GM21526 (cell line): ENCODE measurements around the gene TRIAP1.
"Not testable (repeated sequence)": the region's sequence is repeated elsewhere in the genome, so short reads cannot be mapped to it uniquely, and the experiment has no call there.

Source experiments
- ATAC-seq: cut with Tn5 transposase; IDR thresholded peaks from one replicate; pipeline ENCODE4 v1.9.1; 2021; ENCODE audit warnings: moderate library complexity; ENCODE audit not compliant: unreplicated experiment, low FRiP score

TRIAP1 gene

GRCh38 chr12:120445911-120446843 lies at the start of gene TRIAP1, which contains the start of gene GATC:
TSS of gene TRIAP1 (minus strand) at chr12:120446384. CDS start at chr12:120446372, 12 bp downstream.
TSS of gene GATC (plus strand) at chr12:120446444. CDS start at chr12:120446481, 37 bp downstream.
- ATAC-seq, result peak; percentile 75

GRCh38 chr12:120495186-120495730 lies 49.1 kb upstream of the TRIAP1 start:
- ATAC-seq, result peak; percentile 6

GRCh38 chr12:120490833-120491512 lies 44.8 kb upstream of the TRIAP1 start:
- no peak for ATAC-seq

GRCh38 chr12:120490325-120490724 lies 44.1 kb upstream of the TRIAP1 start:
- ATAC-seq, result no peak

- no peak for ATAC-seq
Measured at GRCh38 chr12:120489018-120489417, 42.8 kb upstream of the TRIAP1 start.

GRCh38 chr12:120488057-120488640 lies 42.0 kb upstream of the TRIAP1 start:
- no peak for ATAC-seq

GRCh38 chr12:120487552-120487951 lies 41.4 kb upstream of the TRIAP1 start:
- not testable (repeated sequence) for ATAC-seq

- ATAC-seq, result no peak
Measured at GRCh38 chr12:120485961-120486881, 40.0 kb upstream of the TRIAP1 start.

GRCh38 chr12:120483621-120484020 lies 37.4 kb upstream of the TRIAP1 start:
- no peak for ATAC-seq

- ATAC-seq, result no peak
Measured at GRCh38 chr12:120481022-120481767, 35.0 kb upstream of the TRIAP1 start.

- ATAC-seq, result no peak
Measured at GRCh38 chr12:120480211-120480610, 34.0 kb upstream of the TRIAP1 start.

- no peak for ATAC-seq
Measured at GRCh38 chr12:120479458-120479857, 33.3 kb upstream of the TRIAP1 start.

- no peak for ATAC-seq
Measured at GRCh38 chr12:120475643-120476042, 29.5 kb upstream of the TRIAP1 start.

GRCh38 chr12:120474616-120474960 lies 28.4 kb upstream of the TRIAP1 start:
- no peak for ATAC-seq

- ATAC-seq, result no peak
Measured at GRCh38 chr12:120473807-120474615, 27.8 kb upstream of the TRIAP1 start.

GRCh38 chr12:120472521-120472920 lies 26.3 kb upstream of the TRIAP1 start:
- ATAC-seq, result no peak

- ATAC-seq, result no peak
Measured at GRCh38 chr12:120470150-120470784, 24.1 kb upstream of the TRIAP1 start.
